Hematopoietic multipotent progenitor cell (in vitro differentiated cells): Measurements from ENCODE around the gene TOP2A. TPM values are rescaled to one million over a fixed set of nuclear protein-coding genes. Genes with fewer than 3 reads are reported as not detected.

Experiments used
- DNase-seq, 3 donors: peaks; one replicate each; pipeline ENCODE4 v3.0.0-alpha.2; 2011 to 2015; ENCODE audit warnings: low read depth in 2 of 3, low spot score in 2 of 3
- total RNA-seq: library from RNA; depleted of rRNA; stranded (reverse); fragments of >200 nt; gene quantifications from one replicate; pipeline ENCODE4 v1.2.3, GENCODE V29; 2012

Gene TOP2A
- total RNA-seq, 1 donor = 2.4 TPM

GRCh38 chr17:40349895-40350688 lies 67.6 kb downstream of the TOP2A start:
- DNase-seq = no peak

- no peak for DNase-seq
Observed at GRCh38 chr17:40349477-40349894, 68.2 kb downstream of the TOP2A start.

GRCh38 chr17:40348562-40349476 lies 68.9 kb downstream of the TOP2A start:
- no peak for DNase-seq

GRCh38 chr17:40348136-40348504 lies 69.6 kb downstream of the TOP2A start:
- DNase-seq = no peak

GRCh38 chr17:40347319-40348135 lies 70.2 kb downstream of the TOP2A start:
- DNase-seq = no peak

- no peak for DNase-seq
Observed at GRCh38 chr17:40346765-40347158, 70.9 kb downstream of the TOP2A start.

GRCh38 chr17:40345994-40346764 lies 71.5 kb downstream of the TOP2A start:
- no peak for DNase-seq

GRCh38 chr17:40345161-40345993 lies 72.3 kb downstream of the TOP2A start:
- DNase-seq = peak in 1 of 3 donors; percentile 53

- no peak for DNase-seq
Observed at GRCh38 chr17:40344421-40345160, 73.1 kb downstream of the TOP2A start.

GRCh38 chr17:40343219-40344119 lies 74.2 kb downstream of the TOP2A start:
- no peak for DNase-seq

- no peak for DNase-seq
Observed at GRCh38 chr17:40342504-40343218, 75.0 kb downstream of the TOP2A start.

GRCh38 chr17:40341808-40342503 lies 75.7 kb downstream of the TOP2A start:
- DNase-seq = no peak

- peak; percentile 76 to 88 (median 86) for DNase-seq
Observed at GRCh38 chr17:40340880-40341807, 76.6 kb downstream of the TOP2A start.

- no peak for DNase-seq
Observed at GRCh38 chr17:40340327-40340726, 77.4 kb downstream of the TOP2A start.
